Activated CD4-positive, alpha-beta T cell treated with anti-CD3 and anti-CD28 coated beads, Interleukin-2, Interleukin-6, amounts not matched to agents 100 ng/mL and 50 ng/mL, durations not matched to agents 16 hours and 8 hours (primary cell): Measurements from ENCODE around the gene METTL24.
"Not testable (repeated sequence)": the region's sequence is repeated elsewhere in the genome, so short reads cannot be mapped to it uniquely, and the experiment has no call there.

ENCODE experiments used
- DNase-seq: peaks from one replicate; pipeline ENCODE4 v3.0.0-alpha.2; 2020

The METTL24 gene

GRCh38 chr6:110359556-110359955 lies 1.4 kb upstream of the METTL24 start:
- no peak for DNase-seq

GRCh38 chr6:110358553-110359160 lies 508 bp upstream of the METTL24 start:
- no peak for DNase-seq

GRCh38 chr6:110357298-110357663 lies 868 bp downstream of the METTL24 start:
- no peak for DNase-seq

GRCh38 chr6:110356778-110357177 lies 1.4 kb downstream of the METTL24 start:
- DNase-seq, result no peak

GRCh38 chr6:110355727-110356126 lies 2.4 kb downstream of the METTL24 start:
- no peak for DNase-seq

- no peak for DNase-seq
These were observed 3.1 kb downstream of the METTL24 start for GRCh38 chr6:110355022-110355421.

GRCh38 chr6:110354153-110354552 lies 4.0 kb downstream of the METTL24 start:
- DNase-seq, result no peak

- no peak for DNase-seq
These were observed 4.6 kb downstream of the METTL24 start for GRCh38 chr6:110353457-110354001.

GRCh38 chr6:110352563-110353262 lies 5.4 kb downstream of the METTL24 start:
- DNase-seq, result no peak

- DNase-seq, result no peak
These were observed 6.2 kb downstream of the METTL24 start for GRCh38 chr6:110351986-110352385.

GRCh38 chr6:110351546-110351945 lies 6.6 kb downstream of the METTL24 start:
- DNase-seq, result no peak

- not testable (repeated sequence) for DNase-seq
These were observed 7.6 kb downstream of the METTL24 start for GRCh38 chr6:110350593-110350992.

- no peak for DNase-seq
These were observed 9.0 kb downstream of the METTL24 start for GRCh38 chr6:110348961-110349690.

GRCh38 chr6:110345025-110345424 lies 13.1 kb downstream of the METTL24 start:
- DNase-seq, result no peak

- DNase-seq, result no peak
These were observed 15.4 kb downstream of the METTL24 start for GRCh38 chr6:110342759-110343158.

GRCh38 chr6:110341663-110342596 lies 16.2 kb downstream of the METTL24 start:
- no peak for DNase-seq

GRCh38 chr6:110341067-110341466 lies 17.1 kb downstream of the METTL24 start:
- DNase-seq, result no peak

- no peak for DNase-seq
These were observed 17.7 kb downstream of the METTL24 start for GRCh38 chr6:110340392-110340965.

- DNase-seq, result no peak
These were observed 19.2 kb downstream of the METTL24 start for GRCh38 chr6:110338820-110339470.

- DNase-seq, result no peak
These were observed 20.7 kb downstream of the METTL24 start for GRCh38 chr6:110337486-110337885.

GRCh38 chr6:110334423-110335180 lies 23.5 kb downstream of the METTL24 start:
- DNase-seq, result no peak
